GM12892 (cell line): Measurements from ENCODE around the gene PLCL1.

Experiments
- POLR2AphosphoS5 ChIP-seq: IDR thresholded peaks from 2 replicates; pipeline ENCODE4 v1.6.1; 2011; ENCODE audit warnings: low read depth, low read length, control low read depth
- TAF1 ChIP-seq: IDR thresholded peaks from 2 replicates; pipeline ENCODE4 v1.6.1; 2011; ENCODE audit warnings: low read depth, mild to moderate bottlenecking, control low read depth, low read length, borderline replicate concordance

GRCh38 chr2:198045227-198045626, 240.8 kb downstream of the PLCL1 start:
- TF ChIP-seq TAF1 (no peak), POLR2AphosphoS5 (no peak)
